Measurements from ENCODE around the gene TOP3B.
"Not testable (repeated sequence)": the region's sequence is repeated elsewhere in the genome, so short reads cannot be mapped to it uniquely, and the experiment has no call there.

TOP3B gene

GRCh38 chr22:21921184-21921721 lies 61.3 kb downstream of the TOP3B start:
- ATAC-seq, result no peak

- ATAC-seq, result no peak
Measured at GRCh38 chr22:21920341-21921183, 62.0 kb downstream of the TOP3B start.

- ATAC-seq, result no peak
Measured at GRCh38 chr22:21919526-21920307, 62.9 kb downstream of the TOP3B start.

- no peak for ATAC-seq
Measured at GRCh38 chr22:21918466-21919185, 64.0 kb downstream of the TOP3B start.

GRCh38 chr22:21917959-21918261 lies 64.7 kb downstream of the TOP3B start:
- no peak for ATAC-seq

- ATAC-seq, result no peak
Measured at GRCh38 chr22:21917181-21917958, 65.2 kb downstream of the TOP3B start.

GRCh38 chr22:21916309-21916918 lies 66.2 kb downstream of the TOP3B start:
- ATAC-seq, result no peak

GRCh38 chr22:21915624-21916308 lies 66.8 kb downstream of the TOP3B start:
- no peak for ATAC-seq

- ATAC-seq, result not testable (repeated sequence)
Measured at GRCh38 chr22:21914033-21914642, 68.4 kb downstream of the TOP3B start.

- ATAC-seq, result not testable (repeated sequence)
Measured at GRCh38 chr22:21910367-21910766, 72.2 kb downstream of the TOP3B start.

- ATAC-seq, result no peak
Measured at GRCh38 chr22:21909871-21910270, 72.7 kb downstream of the TOP3B start.

GRCh38 chr22:21907638-21908522 lies 74.7 kb downstream of the TOP3B start:
- no peak for ATAC-seq

All from activated CD4-positive, CD25-positive, alpha-beta regulatory T cell treated with anti-CD3 and anti-CD28 coated beads, Interleukin-2, amount 50 U/mL, for 24 hours (primary cell).